PC-3 (cell line): ENCODE measurements around the gene SAFB2.

Experiments used
- EZH2 ChIP-seq: fragments of 300-600 bp; sonication (generic); IDR thresholded peaks from one replicate; pipeline ENCODE4 v1.6.1; 2017; ENCODE audit warnings: antibody characterized with exemption, mild to moderate bottlenecking, low read length; ENCODE audit not compliant: unreplicated experiment
- EZH2phosphoT487 ChIP-seq: fragments of 300-600 bp; sonication (generic); IDR thresholded peaks from 2 replicates; pipeline ENCODE4 v1.6.1; 2018; ENCODE audit warnings: mild to moderate bottlenecking, antibody characterized with exemption, low read length, borderline replicate concordance
- TF ChIP-seq, protein P1 (sequence below): fragments of 300-600 bp; sonication (generic); conservative IDR thresholded peaks from 2 replicates; pipeline ENCODE4 v1.5.1; 2017; ENCODE audit warnings: antibody characterized with exemption, low read depth, mild to moderate bottlenecking, low read length

DNA sequence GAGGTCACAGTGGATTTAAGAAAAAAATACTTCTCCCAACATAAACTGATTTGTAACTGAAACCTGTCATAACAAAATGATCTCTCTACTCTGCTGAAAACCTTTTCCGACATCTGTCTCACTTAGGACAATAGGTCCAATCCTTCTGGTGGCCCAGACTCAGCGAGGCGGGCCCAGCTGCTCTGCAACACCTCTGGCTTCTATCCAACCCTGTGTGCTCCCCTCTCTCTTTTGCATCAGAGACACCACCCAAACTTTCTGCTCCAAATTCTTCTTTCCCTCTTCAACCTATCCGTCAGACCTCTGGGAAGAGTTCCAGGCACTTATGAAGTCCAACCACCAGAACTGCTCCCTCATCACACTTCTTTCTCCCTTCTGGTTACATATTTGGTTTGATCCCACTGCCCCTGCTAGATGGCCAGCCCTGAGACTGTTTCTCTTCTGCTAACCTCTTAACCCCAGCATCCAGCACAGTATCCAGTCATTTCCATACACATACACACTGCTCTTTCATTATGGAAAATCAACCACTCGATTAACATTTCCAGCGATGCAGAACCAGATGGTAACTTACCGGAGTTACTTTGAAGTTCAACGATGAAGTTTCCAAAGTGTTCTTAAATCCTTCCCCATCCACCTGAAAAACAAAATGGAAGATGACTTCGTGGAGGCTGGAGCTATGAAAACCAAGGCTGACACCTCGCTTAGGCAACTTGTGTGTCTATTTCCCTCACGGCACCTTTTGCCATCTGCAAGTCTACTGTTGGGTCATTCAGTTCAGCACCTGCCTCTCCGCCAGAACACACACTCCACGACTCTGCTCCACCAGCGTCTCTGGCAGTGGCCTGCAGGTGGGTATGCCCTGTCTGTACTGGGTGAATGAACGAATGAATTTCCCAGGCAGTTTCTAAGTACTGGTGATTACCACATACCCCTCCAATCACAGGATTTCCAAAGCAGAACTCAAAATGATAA lies 9.4 kb downstream of the SAFB2 start:
- TF ChIP-seq, protein P1, sequence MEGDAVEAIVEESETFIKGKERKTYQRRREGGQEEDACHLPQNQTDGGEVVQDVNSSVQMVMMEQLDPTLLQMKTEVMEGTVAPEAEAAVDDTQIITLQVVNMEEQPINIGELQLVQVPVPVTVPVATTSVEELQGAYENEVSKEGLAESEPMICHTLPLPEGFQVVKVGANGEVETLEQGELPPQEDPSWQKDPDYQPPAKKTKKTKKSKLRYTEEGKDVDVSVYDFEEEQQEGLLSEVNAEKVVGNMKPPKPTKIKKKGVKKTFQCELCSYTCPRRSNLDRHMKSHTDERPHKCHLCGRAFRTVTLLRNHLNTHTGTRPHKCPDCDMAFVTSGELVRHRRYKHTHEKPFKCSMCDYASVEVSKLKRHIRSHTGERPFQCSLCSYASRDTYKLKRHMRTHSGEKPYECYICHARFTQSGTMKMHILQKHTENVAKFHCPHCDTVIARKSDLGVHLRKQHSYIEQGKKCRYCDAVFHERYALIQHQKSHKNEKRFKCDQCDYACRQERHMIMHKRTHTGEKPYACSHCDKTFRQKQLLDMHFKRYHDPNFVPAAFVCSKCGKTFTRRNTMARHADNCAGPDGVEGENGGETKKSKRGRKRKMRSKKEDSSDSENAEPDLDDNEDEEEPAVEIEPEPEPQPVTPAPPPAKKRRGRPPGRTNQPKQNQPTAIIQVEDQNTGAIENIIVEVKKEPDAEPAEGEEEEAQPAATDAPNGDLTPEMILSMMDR = no peak
- TF ChIP-seq EZH2 (no peak), EZH2phosphoT487 (no peak)
